ENCODE measurements around the gene PEX5L.
A peak's percentile ranks its signal among the peaks of the same experiment; 100 is the strongest.

PEX5L gene

DNA sequence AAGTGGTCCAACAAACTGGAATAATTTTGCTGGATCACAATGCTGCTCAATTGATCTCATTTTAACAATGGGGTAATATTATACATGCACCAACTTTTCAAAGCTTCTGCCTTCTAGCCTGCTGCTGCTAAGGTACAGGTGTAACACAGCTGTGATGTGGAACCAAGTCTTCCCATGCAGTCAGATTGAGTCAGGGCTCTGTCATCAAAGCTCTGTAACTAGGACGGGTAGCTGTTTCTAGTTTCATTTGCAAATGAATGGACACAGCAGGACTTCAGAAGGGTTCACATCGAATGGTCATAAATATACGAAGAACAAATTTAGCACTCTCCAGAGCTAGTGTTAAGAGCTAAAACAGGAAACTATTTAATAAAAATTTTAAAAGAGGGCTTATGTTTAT, 194.7 kb downstream of the PEX5L start:
- no peak for DNase-seq (ENCODE audit: low spot score)
- no peak overlapping the region for H3K27ac ChIP-seq
- ChIA-PET POLR2A (ENCODE audit: low non-redundant PET) (no interaction called here), CTCF (interaction anchor here (0.6 kb wide), 1 partner anchor 1070 kb away, joined by 3 read pairs; no protein-coding TSS in a partner anchor)
- TF ChIP-seq, protein P1, sequence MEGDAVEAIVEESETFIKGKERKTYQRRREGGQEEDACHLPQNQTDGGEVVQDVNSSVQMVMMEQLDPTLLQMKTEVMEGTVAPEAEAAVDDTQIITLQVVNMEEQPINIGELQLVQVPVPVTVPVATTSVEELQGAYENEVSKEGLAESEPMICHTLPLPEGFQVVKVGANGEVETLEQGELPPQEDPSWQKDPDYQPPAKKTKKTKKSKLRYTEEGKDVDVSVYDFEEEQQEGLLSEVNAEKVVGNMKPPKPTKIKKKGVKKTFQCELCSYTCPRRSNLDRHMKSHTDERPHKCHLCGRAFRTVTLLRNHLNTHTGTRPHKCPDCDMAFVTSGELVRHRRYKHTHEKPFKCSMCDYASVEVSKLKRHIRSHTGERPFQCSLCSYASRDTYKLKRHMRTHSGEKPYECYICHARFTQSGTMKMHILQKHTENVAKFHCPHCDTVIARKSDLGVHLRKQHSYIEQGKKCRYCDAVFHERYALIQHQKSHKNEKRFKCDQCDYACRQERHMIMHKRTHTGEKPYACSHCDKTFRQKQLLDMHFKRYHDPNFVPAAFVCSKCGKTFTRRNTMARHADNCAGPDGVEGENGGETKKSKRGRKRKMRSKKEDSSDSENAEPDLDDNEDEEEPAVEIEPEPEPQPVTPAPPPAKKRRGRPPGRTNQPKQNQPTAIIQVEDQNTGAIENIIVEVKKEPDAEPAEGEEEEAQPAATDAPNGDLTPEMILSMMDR (conservative IDR thresholded peaks at IDR 0.05; ENCODE audit: low read depth) = no peak

DNA sequence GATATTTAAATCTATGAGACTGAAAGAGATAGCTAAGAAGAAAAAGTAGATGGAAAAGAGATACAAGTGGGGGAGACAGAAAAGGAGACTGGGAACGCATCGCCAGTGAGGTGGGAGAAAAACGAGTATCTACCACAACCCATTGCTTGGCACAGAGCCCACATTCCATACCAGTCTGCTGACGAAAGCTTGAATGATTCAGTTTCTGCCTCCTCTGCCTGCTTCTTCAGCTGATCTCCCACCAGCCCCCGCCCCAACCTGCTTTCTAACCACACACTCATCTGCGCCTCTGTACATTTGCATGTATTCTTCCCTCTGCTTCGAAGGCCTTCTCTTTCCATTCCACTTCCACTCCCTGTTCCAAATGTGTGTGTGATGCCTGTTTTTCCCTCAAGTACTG, 195.8 kb downstream of the PEX5L start:
- POLR2A ChIA-PET (ENCODE audit: low non-redundant PET) = no interaction called here
- TF ChIP-seq, protein P1 (conservative IDR thresholded peaks at IDR 0.05; ENCODE audit: low read depth) = no peak
- peak; percentile 57 for DNase-seq (ENCODE audit: low spot score)

DNA sequence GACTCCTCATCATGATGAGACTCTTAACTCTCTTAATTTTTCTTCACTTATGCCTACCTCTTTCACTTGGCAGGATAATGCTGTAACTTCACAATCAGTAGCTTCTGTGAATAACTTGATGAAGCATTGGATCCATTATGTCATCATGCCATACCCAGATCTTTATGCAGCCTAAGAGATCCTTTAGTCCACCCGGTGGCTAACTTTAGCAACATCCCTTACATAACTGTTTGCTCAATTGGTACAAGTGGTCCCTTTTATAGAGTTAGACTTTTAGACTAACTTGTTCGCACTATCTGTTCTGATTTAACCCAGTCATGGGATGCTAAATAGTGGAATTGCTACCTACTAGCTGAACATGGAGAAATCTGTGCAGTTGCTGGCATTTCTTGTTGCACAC, 199.4 kb downstream of the PEX5L start:
- H3K27ac ChIP-seq = no peak overlapping the region
- TF ChIP-seq, protein P1 (conservative IDR thresholded peaks at IDR 0.05; ENCODE audit: low read depth) = no peak
- DNase-seq (ENCODE audit: low spot score) = peak; percentile 6
- ChIA-PET POLR2A (ENCODE audit: low non-redundant PET) (no interaction called here), CTCF (interaction anchor here (0.8 kb wide), 1 partner anchor 10 kb away, joined by 4 read pairs; no protein-coding TSS in a partner anchor)

More for the DNA sequence above, 195.8 kb downstream of the PEX5L start:
- no peak overlapping the region for H3K27ac ChIP-seq
- CTCF ChIA-PET = no interaction called here

DNA sequence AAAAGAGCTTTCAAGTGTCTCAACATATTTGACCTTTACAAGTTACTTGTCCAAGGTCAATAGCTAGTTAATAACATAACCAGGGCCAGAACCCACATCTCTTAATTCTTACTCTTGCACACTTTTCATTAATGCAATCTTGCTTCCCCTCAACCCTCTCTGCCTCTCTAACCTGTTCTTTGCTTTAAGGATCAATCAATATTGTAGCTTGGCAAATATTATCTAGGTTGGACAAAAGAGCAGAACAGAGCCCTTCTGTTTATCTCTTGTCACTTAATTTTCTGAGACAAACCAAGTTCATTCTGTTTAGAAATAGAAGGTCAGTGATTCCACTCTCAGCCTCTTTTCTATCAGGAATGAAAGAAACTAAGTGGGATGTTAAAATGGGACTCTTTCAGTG, 203.4 kb downstream of the PEX5L start:
- TF ChIP-seq, protein P1 (conservative IDR thresholded peaks at IDR 0.05; ENCODE audit: low read depth) = no peak
- no peak overlapping the region for H3K27ac ChIP-seq
- ChIA-PET POLR2A (ENCODE audit: low non-redundant PET) (no interaction called here), CTCF (no interaction called here)
- DNase-seq (ENCODE audit: low spot score) = no peak

DNA sequence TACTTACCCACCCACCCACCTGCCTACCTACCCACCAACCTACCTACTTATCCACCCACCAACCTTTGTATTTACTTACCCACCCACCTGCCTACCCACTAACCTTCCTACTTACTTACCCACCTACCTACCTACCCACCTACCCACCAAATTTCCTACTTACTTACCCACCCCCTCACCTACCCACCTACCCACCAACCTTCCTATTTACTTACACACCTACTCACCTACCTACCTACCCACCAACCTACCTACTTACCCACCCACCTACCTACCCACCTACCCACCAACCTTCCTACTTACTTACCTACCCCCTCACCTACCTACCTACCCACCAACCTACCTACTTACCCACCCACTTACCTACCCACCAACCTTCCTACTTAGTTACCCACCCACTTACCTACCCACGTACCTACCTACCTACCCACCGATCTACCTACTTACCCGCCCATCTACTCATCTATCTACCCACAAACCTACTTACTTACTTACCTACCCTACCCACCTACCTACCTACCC, 204.3 kb downstream of the PEX5L start:
- no peak overlapping the region for H3K27ac ChIP-seq
- DNase-seq (ENCODE audit: low spot score) = no peak
- CTCF ChIA-PET = no interaction called here
- POLR2A ChIA-PET (ENCODE audit: low non-redundant PET) = no interaction called here
- TF ChIP-seq, protein P1 (conservative IDR thresholded peaks at IDR 0.05; ENCODE audit: low read depth) = no peak

DNA sequence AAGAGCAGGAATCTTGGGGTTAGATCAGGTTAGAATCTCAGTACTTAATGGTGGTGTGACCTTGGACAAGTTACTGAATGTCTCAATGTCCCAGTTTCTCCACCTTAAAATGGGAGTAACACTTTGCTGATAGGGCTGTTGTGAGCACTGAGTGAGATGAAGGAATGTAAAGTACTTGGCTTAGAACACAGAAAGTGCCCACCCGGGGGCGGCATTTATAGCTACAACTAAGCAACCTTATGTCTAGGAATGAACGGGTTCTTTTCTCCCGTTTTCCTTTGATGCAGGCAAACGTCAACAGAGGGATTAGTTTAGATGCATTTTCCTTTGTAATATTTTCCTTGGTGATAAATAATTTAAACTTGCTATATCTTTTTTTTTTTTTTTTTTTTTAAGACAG, 207.3 kb downstream of the PEX5L start:
- no peak overlapping the region for H3K27ac ChIP-seq
- DNase-seq (ENCODE audit: low spot score) = no peak
- POLR2A ChIA-PET (ENCODE audit: low non-redundant PET) = no interaction called here
- TF ChIP-seq, protein P1 (conservative IDR thresholded peaks at IDR 0.05; ENCODE audit: low read depth) = no peak
- CTCF ChIA-PET = interaction anchor here (0.7 kb wide), 1 partner anchor 201 kb away, joined by 3 read pairs; no protein-coding TSS in a partner anchor

Measured in RWPE1 (cell line).